Body of pancreas (tissue), 4 donors: ENCODE measurements around the gene PLA2R1.

ENCODE experiments used
- CTCF ChIP-seq, 7 experiments: fragments of 450-650 bp in 4 of 7; fragments of 200-600 bp in 3 of 7; sonication (generic) in 3 of 7; IDR thresholded peaks; one replicate each; pipeline ENCODE4 v1.5.1; 2016 to 2019; ENCODE audit warnings: antibody characterized with exemption in 7 of 7
- POLR2A ChIP-seq, 3 donors: fragments of 450-650 bp; IDR thresholded peaks; one replicate each; pipeline ENCODE4 v1.6.1; 2016; ENCODE audit warnings: antibody characterized with exemption in 3 of 3, mild to moderate bottlenecking in 2 of 3

- TF ChIP-seq POLR2A (IDR thresholded peaks at IDR 0.05): no peak
- TF ChIP-seq CTCF (IDR thresholded peaks at IDR 0.05): no peak
These were observed 6.5 kb upstream of the PLA2R1 start for GRCh38 chr2:160068906-160069305.
